Measurements from ENCODE around the gene KPTN.

Gene KPTN

GRCh38 chr19:47458672-47459071 lies 25.3 kb downstream of the KPTN start:
- no peaks in the 10 kb centered on the region for H3K79me2 ChIP-seq (ENCODE audit: control insufficient read depth, low read length)
- no peak for TF ChIP-seq CTCF (IDR thresholded peaks at IDR 0.05; ENCODE audit: low read depth, low read length, poor library complexity, severe bottlenecking)
- TF ChIP-seq EZH2phosphoT487 (IDR thresholded peaks at IDR 0.05; ENCODE audit: borderline replicate concordance, low read length): no peak
- H4K20me1 ChIP-seq (ENCODE audit: control insufficient read depth, insufficient read depth, low read depth, low read length): no peaks in the 10 kb centered on the region
- no peak overlapping the region for H3K27ac ChIP-seq (ENCODE audit: low read depth, low read length)
- H3K9me2 ChIP-seq (replicated peaks; ENCODE audit: control insufficient read depth, low read length): no peaks in the 10 kb centered on the region
- no peak overlapping the region for H3K4me2 ChIP-seq (ENCODE audit: low read length)
- H3K27me3 ChIP-seq (ENCODE audit: control insufficient read depth, low read length): peaks cover 18% of the 10 kb centered on the region
- H3K36me3 ChIP-seq (ENCODE audit: control insufficient read depth, low read length): no peaks in the 10 kb centered on the region
- no peaks in the 10 kb centered on the region for H3K4me1 ChIP-seq (ENCODE audit: control insufficient read depth, low read length)
- no peaks in the 10 kb centered on the region for H3F3A ChIP-seq (ENCODE audit: control insufficient read depth, insufficient read depth)
- H3K4me3 ChIP-seq (ENCODE audit: low read length): no peak overlapping the region
- H3K9me3 ChIP-seq (ENCODE audit: control insufficient read depth, insufficient read depth, low read length): peaks cover 8% of the 10 kb centered on the region; the same call in 1 of the 2 replicates

- Histone ChIP-seq H3K4me2 (ENCODE audit: low read length) (no peak overlapping the region), H3K27me3 (ENCODE audit: control insufficient read depth, low read length) (peaks cover 23% of the 10 kb centered on the region), H3K9me3 (ENCODE audit: control insufficient read depth, insufficient read depth, low read length) (peaks cover 8% of the 10 kb centered on the region; the same call in 1 of the 2 replicates), H3K4me1 (ENCODE audit: control insufficient read depth, low read length) (peaks cover 8% of the 10 kb centered on the region; the same call in 1 of the 2 replicates), H3K79me2 (ENCODE audit: control insufficient read depth, low read length) (no peaks in the 10 kb centered on the region), H3K36me3 (ENCODE audit: control insufficient read depth, low read length) (no peaks in the 10 kb centered on the region), H3K4me3 (ENCODE audit: low read length) (no peak overlapping the region), H3F3A (ENCODE audit: control insufficient read depth, insufficient read depth) (no peaks in the 10 kb centered on the region), H3K9me2 (replicated peaks; ENCODE audit: control insufficient read depth, low read length) (no peaks in the 10 kb centered on the region), H4K20me1 (ENCODE audit: control insufficient read depth, insufficient read depth, low read depth, low read length) (no peaks in the 10 kb centered on the region), H3K27ac (ENCODE audit: low read depth, low read length) (no peak overlapping the region)
- TF ChIP-seq CTCF (IDR thresholded peaks at IDR 0.05; ENCODE audit: low read depth, low read length, poor library complexity, severe bottlenecking) (no peak), EZH2phosphoT487 (IDR thresholded peaks at IDR 0.05; ENCODE audit: borderline replicate concordance, low read length) (no peak)
Measured at GRCh38 chr19:47456721-47457474, 27.1 kb downstream of the KPTN start.

GRCh38 chr19:47450478-47450877 lies 33.5 kb downstream of the KPTN start:
- Histone ChIP-seq H3K27ac (ENCODE audit: low read depth, low read length) (no peak overlapping the region), H3K79me2 (ENCODE audit: control insufficient read depth, low read length) (no peaks in the 10 kb centered on the region), H3F3A (ENCODE audit: control insufficient read depth, insufficient read depth) (0 out of 2 replicates have a peak, but pooled peaks cover 4% of the 10 kb centered on the region), H4K20me1 (ENCODE audit: control insufficient read depth, insufficient read depth, low read depth, low read length) (no peaks in the 10 kb centered on the region), H3K9me2 (replicated peaks; ENCODE audit: control insufficient read depth, low read length) (no peaks in the 10 kb centered on the region), H3K4me2 (ENCODE audit: low read length) (no peak overlapping the region), H3K27me3 (ENCODE audit: control insufficient read depth, low read length) (peaks cover 8% of the 10 kb centered on the region; the same call in 1 of the 2 replicates), H3K36me3 (ENCODE audit: control insufficient read depth, low read length) (no peaks in the 10 kb centered on the region), H3K4me3 (ENCODE audit: low read length) (no peak overlapping the region), H3K4me1 (ENCODE audit: control insufficient read depth, low read length) (peaks cover 22% of the 10 kb centered on the region), H3K9me3 (ENCODE audit: control insufficient read depth, insufficient read depth, low read length) (peaks cover 3% of the 10 kb centered on the region; the same call in 1 of the 2 replicates)
- TF ChIP-seq EZH2phosphoT487 (IDR thresholded peaks at IDR 0.05; ENCODE audit: borderline replicate concordance, low read length): no peak
- no peak for TF ChIP-seq CTCF (IDR thresholded peaks at IDR 0.05; ENCODE audit: low read depth, low read length, poor library complexity, severe bottlenecking)

Measured in DOHH2 (cell line).